Measurements from ENCODE around the gene LY6G5B. TPM values are rescaled to one million over a fixed set of nuclear protein-coding genes. Genes with fewer than 3 reads are reported as not detected.

Gene LY6G5B
- total RNA-seq, 4 donors from 2014 or later, result 0.10 to 9.3 (median 3.9) TPM

GRCh38 chr6:31711233-31711632 lies 41.5 kb downstream of the LY6G5B start:
- WGBS, 2 donors (ENCODE audit: low coverage in 1 of 2), result 72 to 79% methylated on average over 4 of the region's 8 CpGs
- TF ChIP-seq, protein P1, sequence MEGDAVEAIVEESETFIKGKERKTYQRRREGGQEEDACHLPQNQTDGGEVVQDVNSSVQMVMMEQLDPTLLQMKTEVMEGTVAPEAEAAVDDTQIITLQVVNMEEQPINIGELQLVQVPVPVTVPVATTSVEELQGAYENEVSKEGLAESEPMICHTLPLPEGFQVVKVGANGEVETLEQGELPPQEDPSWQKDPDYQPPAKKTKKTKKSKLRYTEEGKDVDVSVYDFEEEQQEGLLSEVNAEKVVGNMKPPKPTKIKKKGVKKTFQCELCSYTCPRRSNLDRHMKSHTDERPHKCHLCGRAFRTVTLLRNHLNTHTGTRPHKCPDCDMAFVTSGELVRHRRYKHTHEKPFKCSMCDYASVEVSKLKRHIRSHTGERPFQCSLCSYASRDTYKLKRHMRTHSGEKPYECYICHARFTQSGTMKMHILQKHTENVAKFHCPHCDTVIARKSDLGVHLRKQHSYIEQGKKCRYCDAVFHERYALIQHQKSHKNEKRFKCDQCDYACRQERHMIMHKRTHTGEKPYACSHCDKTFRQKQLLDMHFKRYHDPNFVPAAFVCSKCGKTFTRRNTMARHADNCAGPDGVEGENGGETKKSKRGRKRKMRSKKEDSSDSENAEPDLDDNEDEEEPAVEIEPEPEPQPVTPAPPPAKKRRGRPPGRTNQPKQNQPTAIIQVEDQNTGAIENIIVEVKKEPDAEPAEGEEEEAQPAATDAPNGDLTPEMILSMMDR (IDR thresholded peaks at IDR 0.05), result no peak
- no peaks in the 10 kb centered on the region for H3K36me3 ChIP-seq
- no peak overlapping the region for H3K27ac ChIP-seq
- no peak for ATAC-seq
- H3K9me3 ChIP-seq, result no peaks in the 10 kb centered on the region
- no peaks in the 10 kb centered on the region for H3K4me1 ChIP-seq
- peaks cover 8% of the 10 kb centered on the region for H3K27me3 ChIP-seq
- H3K4me3 ChIP-seq, result no peak overlapping the region

DNA sequence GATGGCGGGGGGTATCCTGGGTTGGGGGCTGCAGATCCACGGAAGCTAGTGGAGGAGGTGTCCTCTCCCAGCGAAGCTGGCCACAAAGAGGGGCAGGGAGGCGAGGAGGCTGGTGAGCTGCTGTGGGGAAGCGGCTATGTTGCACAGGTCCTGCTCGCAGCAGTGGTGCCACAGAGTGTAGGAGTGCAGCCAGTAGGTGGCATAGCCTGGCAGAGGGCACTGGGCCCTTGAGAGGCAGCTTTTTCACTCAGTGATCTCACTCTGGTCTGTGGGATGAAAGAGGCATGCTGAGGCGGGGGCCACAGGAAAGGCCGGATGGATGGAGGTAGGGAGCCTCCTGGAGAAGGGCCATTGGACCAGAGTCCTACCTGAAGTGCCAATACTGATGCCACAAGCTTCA lies 42.5 kb downstream of the LY6G5B start:
- Histone ChIP-seq H3K4me1 (no peaks in the 10 kb centered on the region), H3K9me3 (no peaks in the 10 kb centered on the region), H3K36me3 (no peaks in the 10 kb centered on the region), H3K4me3 (no peak overlapping the region), H3K27me3 (peaks cover 8% of the 10 kb centered on the region), H3K27ac (no peak overlapping the region)
- ATAC-seq, result no peak
- 69 to 85% methylated on average over 4 to 7 of the region's 8 CpGs for WGBS, 2 donors (ENCODE audit: low coverage in 1 of 2)
- TF ChIP-seq, protein P1 (IDR thresholded peaks at IDR 0.05), result no peak
- no peak for TF ChIP-seq POLR2AphosphoS5 (IDR thresholded peaks at IDR 0.05)
- TF ChIP-seq EP300 (IDR thresholded peaks at IDR 0.05), result no peak
- TF ChIP-seq POLR2A (IDR thresholded peaks at IDR 0.05), result no peak

- Histone ChIP-seq H3K9me3 (no peaks in the 10 kb centered on the region), H3K27ac (no peak overlapping the region), H3K36me3 (no peaks in the 10 kb centered on the region), H3K4me3 (no peak overlapping the region), H3K4me1 (no peaks in the 10 kb centered on the region), H3K27me3 (peaks cover 8% of the 10 kb centered on the region)
- no peak for TF ChIP-seq EP300 (IDR thresholded peaks at IDR 0.05)
- TF ChIP-seq POLR2AphosphoS5 (IDR thresholded peaks at IDR 0.05), result no peak
- no peak for ATAC-seq
- WGBS, 2 donors (ENCODE audit: low coverage in 1 of 2), result 31 to 77% methylated on average over 2 of the region's 4 CpGs
Measured at GRCh38 chr6:31713465-31713864, 43.7 kb downstream of the LY6G5B start.

DNA sequence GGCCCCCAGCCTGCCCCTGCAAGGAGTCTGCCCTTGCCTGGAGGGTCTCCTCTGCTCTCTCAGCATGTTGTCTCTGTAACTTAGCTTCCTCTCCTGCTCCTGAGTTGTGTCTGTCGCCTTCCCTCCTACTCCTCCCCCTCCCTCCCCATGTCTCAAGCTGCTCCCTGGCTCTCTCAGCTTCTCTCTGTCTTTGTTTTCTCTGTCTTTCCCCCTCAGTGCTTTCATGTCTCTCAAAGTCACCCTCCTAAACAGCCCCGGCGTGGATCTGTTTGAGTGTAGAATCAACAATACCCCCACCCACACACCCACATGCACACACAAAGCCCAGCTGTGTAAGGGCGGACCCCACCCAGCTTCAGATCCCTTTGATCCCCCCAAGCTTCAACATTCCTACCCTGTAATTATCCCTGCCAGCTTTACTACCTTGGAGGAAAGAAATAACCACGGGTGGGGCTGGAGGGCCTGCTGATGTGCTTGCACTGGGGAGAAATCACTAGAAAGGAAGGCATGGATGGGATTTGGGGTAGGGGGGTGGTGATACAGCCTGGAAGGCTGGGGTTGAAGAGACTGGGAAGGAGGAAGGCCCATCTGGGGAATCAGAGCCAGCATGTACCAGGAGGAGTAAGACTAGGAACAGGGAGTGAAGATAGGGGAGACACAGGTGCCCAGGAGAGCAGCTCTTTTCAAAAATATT lies 44.4 kb downstream of the LY6G5B start:
- H3K36me3 ChIP-seq, result no peaks in the 10 kb centered on the region
- H3K27ac ChIP-seq, result no peak overlapping the region
- no peak for TF ChIP-seq POLR2A (IDR thresholded peaks at IDR 0.05)
- TF ChIP-seq, protein P1 (IDR thresholded peaks at IDR 0.05), result no peak
- TF ChIP-seq EP300 (IDR thresholded peaks at IDR 0.05), result no peak
- TF ChIP-seq POLR2AphosphoS5 (IDR thresholded peaks at IDR 0.05), result no peak
- H3K9me3 ChIP-seq, result no peaks in the 10 kb centered on the region
- peaks cover 8% of the 10 kb centered on the region for H3K27me3 ChIP-seq
- ATAC-seq, result no peak
- no peak overlapping the region for H3K4me3 ChIP-seq
- 21 to 44% methylated on average over 3 to 4 of the region's 5 CpGs for WGBS, 2 donors (ENCODE audit: low coverage in 1 of 2)
- H3K4me1 ChIP-seq, result no peaks in the 10 kb centered on the region

DNA sequence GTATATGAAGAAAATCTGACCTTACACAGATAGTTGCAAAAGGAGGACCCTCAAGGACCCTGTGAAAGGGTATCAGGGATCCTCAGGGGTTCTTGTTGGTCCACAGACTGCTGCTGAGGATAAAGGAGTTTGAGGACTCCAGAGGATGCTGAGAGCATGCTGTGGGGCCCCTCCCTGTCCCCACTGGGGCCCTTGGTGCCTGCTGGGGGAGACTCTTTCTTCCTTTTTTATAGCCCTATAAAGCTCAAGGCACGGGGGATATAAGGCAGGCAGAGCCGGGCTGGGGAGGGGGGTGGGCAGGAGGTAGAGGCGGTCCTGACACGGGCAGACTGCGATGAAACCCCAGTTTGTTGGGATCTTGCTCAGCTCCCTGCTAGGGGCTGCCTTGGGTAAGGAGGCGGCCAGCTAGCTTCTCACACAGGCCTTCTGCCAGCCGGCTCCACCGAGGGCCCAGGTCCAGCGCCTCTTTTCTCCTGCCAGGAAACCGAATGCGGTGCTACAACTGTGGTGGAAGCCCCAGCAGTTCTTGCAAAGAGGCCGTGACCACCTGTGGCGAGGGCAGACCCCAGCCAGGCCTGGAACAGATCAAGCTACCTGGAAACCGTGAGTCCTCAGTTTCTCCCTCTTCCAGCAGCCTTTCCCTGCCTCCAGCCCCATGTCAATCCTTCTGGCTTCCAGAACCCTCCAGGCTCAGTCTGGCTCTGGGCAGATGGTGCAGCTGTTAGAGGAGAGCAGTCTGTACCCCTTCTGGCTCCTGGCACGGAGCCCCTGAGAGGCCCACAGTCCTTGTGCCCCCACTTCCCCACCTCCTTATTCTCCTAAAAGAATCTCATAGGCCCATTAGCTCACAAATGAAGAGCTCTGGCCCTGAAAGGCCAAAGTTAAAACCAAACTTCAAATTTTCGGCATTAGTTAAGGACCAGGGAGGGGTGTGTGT lies 45.5 kb downstream of the LY6G5B start, which contains the start of gene LY6G6D:
Gene LY6G6D, plus strand, starts transcription at position 327 of the 937 bp plus-strand sequence. Its CDS starts 8 bp downstream, at position 335.
- Histone ChIP-seq H3K36me3 (no peaks in the 10 kb centered on the region), H3K27ac (no peak within 1 kb of the TSS), H3K4me3 (no peak within 1 kb of the TSS), H3K4me1 (no peaks in the 10 kb centered on the region), H3K9me3 (no peaks in the 10 kb centered on the region), H3K27me3 (no peaks in the 10 kb centered on the region)
- 73 to 100% methylated on average over 1 of the region's 16 CpGs for WGBS, 2 donors (ENCODE audit: low coverage in 1 of 2)
- no peak for ATAC-seq
- TF ChIP-seq, protein P1 (IDR thresholded peaks at IDR 0.05), result no peak
- TF ChIP-seq POLR2AphosphoS5 (IDR thresholded peaks at IDR 0.05) (no peak), POLR2A (IDR thresholded peaks at IDR 0.05) (no peak), EP300 (IDR thresholded peaks at IDR 0.05) (no peak)
